HTERT RPE-1 (cell line): ENCODE results near the gene SLIT3.

Experiments used
- in situ Hi-C: fragments of 300-500 bp; cut with MboI; formaldehyde crosslinking; loops from 4 replicates; pipeline ENCODE4 v1.14.3; 2020; ENCODE audit warnings: low sequenced_read_pairs

SLIT3 gene

DNA sequence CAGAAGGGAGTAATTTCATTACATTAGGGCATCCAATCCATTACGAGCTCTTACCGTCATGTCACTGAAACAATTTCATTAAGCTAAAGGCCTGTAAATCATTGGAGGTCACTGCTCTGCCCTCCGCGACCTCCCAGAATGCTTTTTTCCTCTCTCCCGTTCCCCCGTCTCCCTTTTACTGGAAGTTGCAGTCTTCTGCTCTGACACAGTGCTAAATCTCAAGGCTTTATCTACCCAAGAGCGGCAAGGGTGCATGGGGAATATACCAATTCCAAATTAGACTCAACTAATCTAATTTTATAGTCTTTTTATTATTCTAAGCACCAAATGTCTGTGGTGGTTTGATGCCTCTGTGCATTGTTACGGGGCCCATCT, 456.0 kb downstream of the SLIT3 start:
- in situ Hi-C loops, result no loop called here

DNA sequence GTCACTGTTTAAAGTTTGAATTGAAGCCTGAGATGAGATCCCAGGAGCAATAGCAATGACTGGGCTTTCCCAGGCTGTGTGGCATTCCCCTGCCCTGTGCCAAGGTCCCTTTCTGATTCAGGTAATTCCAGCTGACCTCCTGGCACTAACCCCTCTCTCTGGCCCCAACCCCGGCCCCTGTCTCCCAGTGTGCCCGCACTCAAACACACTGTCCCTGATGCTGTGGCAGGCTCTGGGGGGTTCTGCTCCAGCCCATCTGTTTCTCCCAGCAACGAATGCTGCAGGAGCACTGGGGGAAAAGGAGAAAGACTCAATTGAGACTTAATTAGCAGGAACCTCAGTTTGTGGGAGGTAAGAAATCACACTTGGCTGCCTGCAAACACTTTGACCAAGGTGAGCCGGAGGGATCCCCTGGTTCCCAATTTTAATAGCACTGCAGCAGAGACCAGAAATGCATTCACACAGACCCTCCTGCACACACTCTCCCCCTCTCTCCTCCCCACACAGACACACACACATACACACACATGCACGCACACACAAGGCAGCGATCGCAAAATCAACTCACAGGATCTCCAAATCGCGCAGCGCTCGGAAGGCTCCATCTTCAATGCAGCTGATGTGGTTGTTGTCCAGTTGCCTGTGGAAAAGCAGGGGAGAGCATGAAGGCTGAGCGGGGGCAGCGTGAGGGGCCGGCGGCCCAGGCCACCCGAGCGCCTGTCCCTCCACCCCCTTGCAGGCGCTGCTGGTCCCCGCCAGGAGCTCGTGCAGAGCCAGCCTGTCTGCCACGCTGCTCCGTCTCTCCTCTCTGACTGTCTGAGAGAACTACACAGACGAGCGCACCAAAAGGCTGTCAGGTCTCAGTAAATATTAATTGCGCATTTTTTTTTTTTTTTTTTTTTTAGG, 456.7 kb downstream of the SLIT3 start:
- in situ Hi-C loops, result no loop called here

DNA sequence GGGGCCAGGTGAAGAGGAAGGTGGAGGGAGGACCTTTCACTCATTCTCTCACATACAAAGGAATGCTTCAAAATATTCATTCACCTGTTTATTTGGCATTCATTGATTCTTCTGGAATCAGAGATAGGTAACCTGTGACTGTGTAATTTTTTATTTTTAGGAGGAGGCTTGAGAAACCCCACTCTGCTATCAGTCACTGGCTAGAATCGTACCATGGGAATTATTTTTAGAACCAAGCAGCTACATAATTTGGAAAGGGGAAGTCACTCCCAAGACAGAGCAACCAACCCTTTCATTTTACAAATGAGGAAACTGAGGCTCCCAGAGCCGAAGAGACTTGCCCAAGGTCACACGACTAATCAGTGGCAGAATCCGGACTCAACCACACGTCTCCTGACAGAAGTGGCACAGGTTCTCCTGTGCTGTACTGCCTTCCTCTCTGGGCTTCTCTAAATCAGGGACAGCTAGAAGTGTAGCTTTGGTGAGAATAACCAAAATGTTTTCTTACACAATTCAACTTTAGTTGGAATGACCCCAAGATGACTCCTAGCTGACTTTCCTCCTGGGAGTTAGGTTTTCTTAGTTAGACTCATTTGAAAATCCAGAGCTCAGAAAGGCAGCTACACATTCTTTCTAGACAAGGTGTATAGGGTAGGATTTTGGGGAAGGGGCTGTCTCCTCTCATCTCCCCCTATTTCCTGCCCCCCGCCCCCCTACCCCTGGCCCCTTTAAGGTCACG, 457.5 kb downstream of the SLIT3 start:
- in situ Hi-C loops, result no loop called here

DNA sequence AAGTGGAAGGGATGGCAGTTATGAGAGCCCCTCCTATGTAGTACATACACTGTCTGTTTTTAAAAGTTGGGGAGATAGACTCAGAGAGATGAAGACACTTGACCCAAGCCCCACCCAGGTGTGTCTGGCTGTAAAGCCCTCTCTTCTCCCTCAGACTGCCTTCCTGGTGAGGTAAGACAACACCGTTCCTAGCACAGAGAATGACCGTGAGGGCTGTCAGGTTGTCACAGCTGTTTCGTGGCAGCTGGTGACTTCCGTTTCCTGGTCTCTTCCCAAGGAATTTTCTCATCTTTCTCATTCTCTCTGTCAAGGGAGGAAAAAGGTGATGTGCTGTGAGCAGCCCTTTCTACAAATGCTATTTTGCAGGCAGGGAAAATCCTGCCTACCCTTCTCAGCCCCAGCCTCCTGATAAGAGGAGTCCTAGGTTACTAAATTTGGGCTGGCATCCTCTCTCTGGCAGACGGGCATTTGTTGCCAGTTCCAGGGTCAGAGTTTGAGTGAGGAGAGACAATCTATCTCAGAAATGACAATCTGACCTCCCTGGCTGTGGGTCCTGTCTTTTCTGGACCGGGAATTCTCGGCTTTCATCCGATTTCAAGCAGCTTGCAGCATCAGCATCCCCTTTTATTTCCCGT, 458.3 kb downstream of the SLIT3 start:
- in situ Hi-C loops, result no loop called here

DNA sequence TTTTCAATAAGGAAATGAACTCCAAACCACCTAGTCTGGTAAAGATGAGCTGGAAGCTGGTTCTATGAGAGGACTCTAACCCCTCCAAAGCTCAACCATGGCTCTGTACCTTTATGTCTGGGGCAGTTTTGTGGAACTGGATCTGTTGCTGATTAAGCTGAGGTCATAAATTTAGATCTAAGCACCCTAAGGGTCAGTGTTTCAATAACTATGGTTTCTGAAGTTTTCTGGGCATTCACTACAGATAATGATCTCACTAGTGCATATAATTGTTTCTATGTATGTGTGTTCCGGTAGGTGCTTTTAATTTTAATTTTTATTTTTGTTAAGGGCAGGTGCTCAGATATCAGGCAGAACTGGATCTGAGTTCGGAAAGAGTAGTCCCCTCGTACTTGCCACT, 463.1 kb downstream of the SLIT3 start:
- in situ Hi-C loops, result no loop called here

DNA sequence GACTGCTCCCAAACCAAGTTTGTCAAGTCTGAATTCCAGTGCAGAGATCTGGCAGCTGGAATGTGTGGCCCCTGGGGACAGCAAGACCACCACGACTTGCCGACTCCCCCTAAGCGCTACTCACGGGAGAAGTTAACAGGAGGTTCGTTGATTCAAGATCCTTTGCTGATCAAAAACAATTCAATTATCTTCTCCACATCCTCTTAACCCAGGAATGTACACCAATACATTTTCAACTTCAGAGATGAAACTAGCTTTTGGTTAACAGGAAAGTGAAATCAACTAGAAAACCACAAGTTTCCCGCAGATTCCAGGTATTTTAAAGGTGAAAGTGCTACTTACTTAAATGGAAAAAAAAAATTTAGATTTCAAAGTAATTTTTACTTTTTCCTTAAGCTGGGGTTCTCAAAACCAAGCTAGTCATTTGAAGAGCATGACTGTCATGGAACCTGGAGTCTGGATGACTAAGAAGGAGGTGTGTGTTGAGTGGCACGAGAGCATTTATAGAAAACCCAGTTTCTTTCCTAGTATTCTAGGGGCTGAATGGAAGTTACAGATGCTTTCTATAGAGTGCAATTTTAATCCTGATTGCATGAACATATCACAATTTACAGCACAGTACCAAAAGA, 464.2 kb downstream of the SLIT3 start:
- in situ Hi-C loops, result no loop called here

DNA sequence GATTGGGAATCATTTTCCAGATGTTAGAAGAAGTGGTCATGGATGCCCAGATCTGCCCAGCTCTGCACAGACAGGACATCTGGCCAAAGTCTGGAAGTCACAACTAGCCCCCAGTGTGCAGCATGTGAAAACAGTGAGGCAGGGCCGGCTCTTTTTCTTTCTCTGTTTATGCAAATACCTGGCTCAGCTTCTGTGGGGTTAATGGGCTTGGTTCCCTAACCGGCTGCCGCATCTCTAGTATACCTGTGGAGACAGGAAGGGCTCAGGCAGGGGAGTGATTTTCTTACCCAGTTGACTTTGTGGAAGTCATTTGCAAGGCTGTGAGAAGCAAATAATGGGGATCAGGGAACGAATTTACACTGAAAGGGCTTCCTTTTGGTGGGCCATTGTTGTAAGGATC, 467.0 kb downstream of the SLIT3 start:
- in situ Hi-C loops, result no loop called here

DNA sequence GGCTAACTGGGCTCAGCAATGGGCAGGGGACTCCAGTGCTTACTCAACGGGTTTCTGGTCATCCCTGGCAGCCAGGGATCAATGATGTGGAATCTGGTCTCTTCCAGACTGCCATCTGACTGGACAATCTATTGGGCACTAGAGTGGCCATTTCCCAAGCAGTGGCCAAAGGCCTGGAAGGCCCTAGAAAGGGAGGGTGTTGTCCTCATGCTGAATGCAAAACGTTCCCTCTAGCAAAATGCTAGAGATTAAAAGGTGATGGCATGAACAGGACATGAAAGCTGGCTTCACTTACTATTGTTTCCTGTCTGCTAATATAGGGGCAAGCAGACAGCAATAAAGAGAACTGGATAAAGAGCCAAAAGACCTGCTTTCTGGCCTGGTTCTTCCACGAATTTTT, 467.6 kb downstream of the SLIT3 start:
- in situ Hi-C loops, result no loop called here

DNA sequence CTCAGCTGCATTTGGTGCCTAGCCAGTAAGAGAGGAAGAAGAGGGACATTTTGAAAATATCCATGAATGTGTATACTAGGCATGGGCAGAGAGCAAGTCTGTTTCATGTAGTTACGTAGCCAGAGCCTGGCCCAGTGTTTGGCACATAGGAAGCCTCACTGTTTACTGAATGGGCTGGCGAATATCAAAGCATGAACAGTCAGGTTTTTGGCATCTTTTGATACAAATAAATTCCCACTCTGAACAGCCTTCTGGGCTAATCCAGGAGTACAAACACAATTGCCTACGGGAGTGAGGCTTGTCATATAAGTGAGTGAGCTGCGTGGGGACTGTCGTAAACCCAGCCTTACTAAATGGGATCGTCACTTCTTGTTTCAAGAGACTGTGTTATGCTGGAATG, 468.6 kb downstream of the SLIT3 start:
- in situ Hi-C loops, result no loop called here

DNA sequence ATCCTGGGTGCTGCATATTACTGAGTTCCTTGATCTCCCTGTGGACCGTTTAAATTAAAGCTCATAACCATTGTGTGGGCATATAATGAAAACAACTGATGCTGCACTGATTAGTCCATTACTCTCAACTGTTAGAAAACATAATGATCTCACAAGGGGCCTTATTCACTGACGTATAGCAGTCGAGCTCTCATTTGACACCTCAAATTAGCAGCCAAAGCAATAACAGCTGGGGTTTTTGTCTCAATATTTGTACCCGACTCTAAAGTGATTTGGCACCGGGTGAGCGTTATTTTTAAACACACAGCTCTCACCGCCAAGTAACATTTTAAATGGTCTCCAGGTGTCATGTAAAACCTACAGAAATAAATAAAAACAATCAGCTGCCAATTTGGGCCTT, 469.6 kb downstream of the SLIT3 start:
- in situ Hi-C loops, result no loop called here

DNA sequence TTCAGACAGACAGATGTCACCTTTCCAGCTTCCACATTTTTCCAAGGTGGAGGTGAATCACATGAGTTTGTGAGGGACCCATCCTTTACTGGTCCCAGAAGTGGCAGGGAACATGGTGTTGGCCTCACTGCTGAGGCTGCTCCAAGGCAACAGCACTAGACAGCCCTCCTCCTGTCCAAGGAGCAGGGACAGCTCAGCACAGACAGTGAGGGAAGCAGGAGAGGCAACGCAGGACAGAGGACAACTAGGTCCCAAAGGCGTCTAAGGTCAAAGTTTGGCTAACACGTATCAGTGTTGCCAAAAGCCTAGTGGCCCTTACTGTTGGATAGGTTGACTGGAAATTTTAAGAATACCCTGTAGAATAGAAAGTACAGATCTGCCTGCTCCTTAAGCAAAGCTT, 470.1 kb downstream of the SLIT3 start:
- in situ Hi-C loops, result no loop called here

DNA sequence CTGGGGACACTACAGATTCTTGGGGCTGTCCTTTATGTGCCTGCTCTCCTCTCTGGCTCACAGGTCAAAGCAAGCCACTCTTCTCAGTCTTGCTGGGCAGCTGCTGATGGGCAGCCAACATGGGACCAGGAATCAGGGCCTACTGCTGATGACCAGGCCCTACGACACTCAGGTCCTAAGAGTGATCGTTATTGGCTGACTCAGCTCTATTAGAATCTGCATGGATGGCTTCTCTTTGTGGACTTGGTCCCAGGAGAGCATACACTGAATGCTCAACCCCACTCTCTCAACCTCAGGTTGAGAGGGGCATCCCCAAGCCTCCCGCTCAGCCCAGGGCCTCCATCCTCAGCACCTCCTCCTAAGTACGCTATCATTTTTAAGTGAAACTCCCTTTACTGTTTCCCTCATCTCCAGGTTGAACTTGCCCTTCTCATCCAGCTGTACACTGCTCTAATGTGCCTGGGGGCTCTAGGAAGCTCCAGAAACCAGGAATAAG, 471.0 kb downstream of the SLIT3 start:
- in situ Hi-C loops, result no loop called here

DNA sequence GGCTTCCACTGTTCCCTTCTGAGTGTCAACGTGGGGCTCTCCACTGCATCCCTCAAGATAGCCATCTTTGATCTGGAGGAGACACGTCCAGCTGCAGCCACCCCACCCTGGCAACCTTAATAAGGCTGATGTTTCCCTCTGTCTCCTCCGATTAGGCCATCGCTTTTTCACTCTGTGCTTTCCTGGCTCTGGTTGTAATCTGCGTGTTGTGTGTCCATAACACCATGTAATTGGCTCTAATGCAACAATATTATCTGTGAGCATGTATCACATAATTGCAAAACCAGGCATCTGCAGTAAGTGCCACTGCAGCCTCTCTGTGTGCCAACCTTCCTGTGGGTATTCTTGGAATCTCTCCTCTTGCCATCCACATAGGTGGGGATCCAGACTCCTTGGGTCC, 471.9 kb downstream of the SLIT3 start:
- in situ Hi-C loops, result no loop called here

DNA sequence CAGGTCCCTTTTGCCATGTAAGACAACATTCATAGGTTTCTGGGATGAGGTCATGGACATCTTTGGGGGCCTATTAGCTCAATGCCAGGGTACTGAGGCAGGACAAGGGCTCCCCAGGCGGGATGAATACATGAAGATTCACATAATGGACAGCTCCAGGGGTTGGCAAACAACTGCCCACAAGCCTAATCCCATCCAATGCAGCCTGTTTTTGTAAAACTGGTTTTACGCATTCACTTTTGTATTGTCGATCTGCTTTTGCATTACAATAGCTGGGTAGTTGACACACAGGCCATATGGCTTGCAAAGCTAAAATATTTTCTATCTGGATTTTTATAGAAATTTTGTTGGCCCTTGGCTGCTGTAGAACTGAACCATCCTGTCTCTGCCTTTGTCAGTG, 473.3 kb downstream of the SLIT3 start:
- in situ Hi-C loops, result no loop called here

DNA sequence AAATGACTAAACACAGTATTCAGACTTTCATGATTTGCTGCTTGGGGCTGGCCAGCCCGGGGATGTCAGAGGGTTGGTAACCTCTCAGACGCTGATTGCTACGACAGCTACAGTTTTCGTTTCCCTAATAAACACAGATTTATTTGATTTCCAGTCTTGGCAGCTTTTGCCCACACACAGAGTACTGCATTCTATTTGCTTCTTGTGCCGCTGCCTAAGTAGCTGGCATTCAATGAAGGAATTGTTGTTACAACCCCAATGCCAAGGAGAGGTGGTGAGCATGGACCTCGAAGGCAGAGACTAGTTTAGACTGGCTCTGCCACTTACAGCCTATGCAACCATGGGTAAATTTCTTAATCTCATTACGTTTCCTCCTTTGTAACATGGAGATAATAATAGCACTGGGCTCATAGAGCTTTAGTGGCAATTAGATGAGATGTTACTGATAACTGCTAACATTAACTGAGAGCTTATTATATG, 474.7 kb downstream of the SLIT3 start:
- in situ Hi-C loops, result no loop called here

DNA sequence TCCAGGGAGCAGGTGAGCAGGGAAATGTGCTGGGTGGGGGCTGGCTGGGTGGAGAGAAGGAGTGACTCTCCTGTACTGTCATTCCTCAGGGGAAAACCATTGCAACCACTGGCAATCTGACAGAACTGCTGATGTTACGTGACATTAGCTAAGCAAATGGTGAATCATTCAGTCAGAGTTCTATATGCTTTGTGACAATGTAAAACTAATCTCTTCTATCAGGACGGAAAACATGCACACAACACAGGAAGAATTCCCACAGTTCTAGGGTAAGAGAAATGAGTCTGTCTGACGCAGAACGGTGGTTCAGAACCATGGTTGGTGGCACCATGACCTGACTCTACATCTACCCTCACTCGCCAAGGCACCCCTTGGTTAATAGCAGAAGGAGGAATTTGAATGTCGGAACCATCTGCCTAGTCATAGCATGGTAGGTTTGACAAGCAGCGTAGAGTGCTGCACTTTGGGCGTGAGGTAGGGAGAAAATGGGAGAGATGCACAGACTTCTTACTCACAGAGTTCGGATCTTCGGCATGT, 478.1 kb downstream of the SLIT3 start:
- in situ Hi-C loops, result no loop called here

DNA sequence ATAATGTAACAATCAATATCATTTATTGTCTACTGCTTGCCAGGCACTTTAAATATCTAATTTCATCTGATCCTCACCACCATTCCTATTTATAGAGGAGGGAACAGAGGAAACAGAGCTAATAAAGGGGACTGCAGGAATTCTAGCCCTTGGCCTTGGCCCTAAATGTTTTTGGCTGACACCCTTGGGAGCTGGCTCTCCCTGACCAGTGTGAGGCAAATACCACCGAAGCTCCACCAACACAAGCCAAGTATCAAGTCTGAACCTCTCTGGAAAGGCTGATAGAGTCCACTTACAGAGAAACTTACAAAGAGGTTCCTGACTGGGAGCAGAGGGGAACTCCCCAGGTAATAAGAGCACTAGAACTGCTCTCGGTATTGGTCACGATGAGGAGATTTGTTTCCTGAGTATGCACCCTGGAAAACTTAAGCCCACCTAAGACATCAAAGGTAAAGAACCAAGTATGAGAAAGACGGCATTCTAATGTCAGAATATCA, 478.6 kb downstream of the SLIT3 start:
- in situ Hi-C loops, result no loop called here

DNA sequence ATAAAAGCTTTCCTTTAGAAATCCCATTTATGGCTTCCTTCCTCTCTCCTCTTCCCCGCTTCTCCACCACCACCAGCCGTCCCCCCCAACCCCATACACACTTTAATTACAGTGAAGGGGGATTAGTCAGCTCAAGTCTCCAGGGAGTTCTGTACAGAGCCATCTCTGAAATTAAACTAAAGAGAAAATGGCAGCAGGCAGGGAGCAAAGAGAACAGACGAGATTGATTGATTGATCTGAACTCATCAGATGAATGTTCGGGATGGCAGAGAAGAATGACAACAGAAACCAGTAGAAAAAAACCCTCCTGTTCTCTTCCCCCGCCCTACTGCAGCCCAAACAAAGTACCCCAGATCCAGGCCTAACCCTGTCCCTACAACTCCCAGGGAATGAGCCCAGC, 480.1 kb downstream of the SLIT3 start:
- in situ Hi-C loops, result no loop called here

DNA sequence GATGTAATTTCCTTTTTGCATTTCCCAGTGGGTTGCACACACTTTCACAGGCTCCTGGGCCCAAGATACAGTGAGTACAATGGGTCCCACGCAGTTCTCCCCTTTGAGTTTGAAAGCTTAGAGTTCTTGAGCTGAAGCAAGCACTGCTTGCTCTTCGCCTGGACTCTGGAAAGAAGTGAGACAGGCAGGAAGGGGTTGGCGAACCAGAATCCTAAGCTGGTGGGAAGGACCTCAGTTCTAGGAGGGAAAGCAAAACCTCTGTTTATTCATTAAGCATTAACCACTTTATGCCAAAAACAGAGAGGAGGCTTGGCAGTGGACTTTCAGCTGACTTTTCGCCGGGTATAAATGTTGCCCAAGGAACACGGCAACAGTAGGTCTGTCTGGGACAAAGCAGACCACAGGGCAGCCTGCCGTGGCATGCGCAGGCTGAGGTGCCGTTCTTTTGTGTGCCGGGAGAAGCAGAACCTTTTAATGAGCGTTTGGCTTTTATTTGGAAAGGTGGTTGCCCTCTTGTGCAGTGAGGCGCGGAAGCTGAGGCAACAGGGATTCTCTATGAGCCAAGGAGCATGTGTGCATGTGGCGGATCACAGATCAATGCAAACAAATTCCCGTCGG, 481.8 kb downstream of the SLIT3 start:
- in situ Hi-C loops, result no loop called here

DNA sequence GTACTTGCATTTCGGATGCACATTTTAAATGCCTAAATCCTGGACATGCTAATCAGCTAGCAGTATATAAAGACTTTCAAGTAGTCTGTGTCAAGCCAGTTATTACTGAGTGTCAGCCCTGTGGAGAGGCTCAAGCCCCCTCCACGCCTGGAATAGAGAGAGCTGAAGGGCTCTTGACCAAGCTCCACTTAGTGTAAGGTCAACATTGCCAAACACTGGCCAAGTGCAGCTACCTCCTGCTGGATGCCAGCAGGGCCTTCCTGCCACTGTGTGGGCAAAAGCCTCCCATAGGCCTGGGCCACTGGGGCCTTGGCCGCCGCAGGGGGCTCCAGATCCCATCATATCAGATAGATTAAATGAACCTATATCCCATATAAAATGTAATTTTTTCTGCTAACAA, 482.4 kb downstream of the SLIT3 start:
- in situ Hi-C loops, result no loop called here
